DMS53 treated with DMSO at 0.1 percent for 48 hours (cell line): ENCODE data around the gene PPP2R3B.
"Not testable (repeated sequence)": the region's sequence is repeated elsewhere in the genome, so short reads cannot be mapped to it uniquely, and the experiment has no call there.

ENCODE experiments used
- DNase-seq: peaks from one replicate; lab custom pipeline; 2025; ENCODE audit not compliant: unreplicated experiment; lab: John Stamatoyannopoulos, UW

Gene PPP2R3B

DNA sequence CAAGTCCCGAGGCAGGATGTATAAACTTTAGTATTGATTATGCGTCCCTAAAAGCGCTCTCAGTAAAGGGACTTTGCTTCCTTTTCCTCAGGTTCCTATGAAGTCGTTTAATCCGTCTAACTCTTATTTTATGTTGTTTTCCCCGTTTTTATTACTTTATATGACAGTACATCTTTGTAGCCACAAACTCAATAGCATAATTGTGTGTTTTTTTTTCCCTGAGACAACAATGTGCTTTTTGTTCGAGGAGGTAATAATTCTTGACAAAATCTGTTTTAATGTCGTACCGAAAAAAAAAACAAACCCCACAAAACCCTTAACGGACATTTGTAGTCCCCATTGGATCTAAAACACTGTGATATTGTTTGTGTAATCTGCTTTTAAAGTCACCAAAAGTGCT, 17.9 kb upstream of the PPP2R3B start:
- no peak for DNase-seq

DNA sequence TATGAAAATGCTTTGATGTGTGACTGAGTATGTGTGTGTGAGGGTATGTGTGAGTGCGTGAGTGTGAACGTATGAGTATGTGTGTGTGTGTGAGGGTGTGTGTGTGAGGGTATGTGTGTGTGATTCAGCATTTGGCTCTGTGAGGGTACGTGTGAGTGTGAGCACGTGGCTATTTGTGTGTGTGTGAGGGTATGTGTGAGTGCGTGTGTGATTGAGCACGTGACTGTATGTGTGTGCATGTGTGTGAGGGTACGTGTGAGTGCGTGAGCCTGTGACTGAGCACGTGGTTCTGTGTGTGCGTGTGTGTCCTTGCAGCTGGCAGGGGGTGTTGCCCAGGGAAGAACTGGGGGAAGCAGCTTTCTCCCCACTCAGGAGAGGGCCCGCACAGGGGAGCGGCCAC, 16.1 kb upstream of the PPP2R3B start:
- DNase-seq: no peak

DNA sequence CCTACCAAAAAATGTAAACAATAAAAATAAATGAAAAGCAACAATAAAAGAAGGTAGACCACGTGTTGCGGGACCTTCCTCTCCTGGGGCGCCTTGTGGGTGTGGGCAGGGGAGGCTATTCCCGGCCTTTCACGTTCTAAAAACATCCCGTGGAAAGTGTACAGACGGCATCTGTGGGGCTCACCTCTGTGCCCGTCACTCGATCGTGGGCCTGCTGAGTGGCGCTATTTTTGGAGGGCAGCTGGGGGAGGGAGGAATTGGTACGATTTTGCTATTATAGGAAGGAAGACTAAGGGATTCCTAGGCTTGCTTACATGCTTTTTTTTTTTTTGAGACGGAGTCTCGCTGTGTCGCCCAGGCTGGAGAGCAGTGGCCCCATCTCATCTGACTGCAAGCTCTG, 13.6 kb upstream of the PPP2R3B start:
- no peak for DNase-seq

DNA sequence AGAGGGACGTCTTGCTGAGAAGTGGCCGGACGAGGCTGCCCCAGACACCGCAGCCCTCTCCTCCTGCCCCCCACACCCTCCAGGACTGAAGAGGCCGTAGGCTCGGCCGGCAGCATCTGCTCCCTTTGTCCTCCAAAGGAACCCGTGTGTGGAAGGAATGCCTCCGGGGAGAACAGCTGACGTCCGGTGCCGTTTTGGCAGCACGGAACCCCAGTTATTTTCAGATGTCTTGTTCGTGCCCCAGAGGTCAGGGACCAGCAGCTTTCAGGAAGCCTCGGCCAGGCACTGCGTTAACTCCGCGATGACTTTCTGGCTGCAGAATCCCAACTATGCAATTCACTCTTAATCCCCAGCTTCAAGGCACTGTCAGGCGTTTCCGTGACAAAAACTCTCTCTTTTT, 10.9 kb upstream of the PPP2R3B start:
- no peak for DNase-seq

DNA sequence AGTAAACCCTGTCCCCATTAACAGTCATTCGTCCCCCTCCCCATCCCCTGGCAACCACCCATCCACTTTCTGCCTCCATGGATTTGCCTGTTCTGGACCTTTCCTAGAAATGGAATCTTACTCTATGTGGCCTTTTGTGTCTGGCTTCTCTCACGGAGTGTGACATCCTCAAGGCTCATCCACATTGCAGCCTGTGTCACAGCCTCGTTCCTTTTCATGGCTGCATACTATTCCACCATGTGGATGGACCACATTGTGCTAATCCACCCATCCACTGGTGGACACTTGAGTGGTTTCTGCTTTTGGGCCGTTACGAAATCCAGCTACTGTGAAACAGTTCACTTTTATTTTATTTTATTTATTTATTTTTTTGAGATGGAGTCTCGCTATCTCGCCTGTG, 8.1 kb upstream of the PPP2R3B start:
- no peak for DNase-seq

DNA sequence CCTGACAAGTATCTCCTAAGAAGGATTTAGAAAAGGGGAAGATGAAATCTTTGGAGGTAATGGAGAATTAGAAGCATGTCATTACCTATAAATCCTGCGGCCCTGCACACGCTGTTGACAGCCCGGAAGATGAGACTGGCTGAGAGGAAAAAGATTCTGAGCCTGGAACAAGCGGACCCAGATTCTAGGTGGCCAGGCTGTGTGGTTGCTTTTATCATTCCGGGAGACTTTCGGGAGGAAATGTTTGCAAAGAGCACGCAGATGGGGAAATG, 5.8 kb upstream of the PPP2R3B start:
- no peak for DNase-seq

DNA sequence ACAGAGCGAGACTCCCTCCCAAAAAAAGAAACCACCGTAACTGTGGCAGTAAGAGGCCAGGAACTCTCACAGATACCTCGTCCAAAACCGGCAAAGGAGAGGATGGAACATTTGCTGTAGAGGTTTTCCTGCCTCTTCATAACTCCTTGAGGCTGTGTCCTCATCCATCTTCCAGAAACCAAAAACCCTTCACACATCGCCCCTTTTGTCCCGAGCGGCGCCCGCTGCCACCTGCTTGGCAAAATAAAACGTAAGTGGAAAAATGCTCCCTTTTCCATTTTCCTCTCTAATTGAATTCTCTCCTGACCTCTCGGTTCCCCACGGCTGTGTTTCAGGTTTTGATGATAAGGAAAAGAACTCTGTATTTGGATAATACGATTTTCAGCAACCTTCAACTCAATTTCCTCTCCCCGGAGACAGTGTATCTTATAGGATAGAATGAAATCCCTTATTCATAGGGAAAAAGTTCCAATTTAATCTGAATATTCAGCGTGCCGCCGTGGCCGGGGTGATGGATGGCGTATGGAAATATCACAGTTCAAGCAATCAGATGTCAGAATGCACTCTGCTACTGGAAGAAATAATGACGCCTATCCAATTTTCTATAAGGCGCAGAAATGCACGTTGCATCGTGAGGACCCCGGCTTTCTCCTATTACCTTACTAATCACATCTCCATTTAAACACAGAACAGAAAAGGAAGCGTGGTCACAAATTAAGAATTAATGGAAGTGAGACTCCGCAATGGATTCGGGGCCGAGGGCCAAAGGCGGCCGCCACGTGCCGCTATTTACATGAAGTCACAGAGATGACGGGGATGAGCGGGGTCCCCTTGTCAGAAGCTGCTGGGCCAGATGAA, 5.2 kb upstream of the PPP2R3B start:
- DNase-seq: no peak

DNA sequence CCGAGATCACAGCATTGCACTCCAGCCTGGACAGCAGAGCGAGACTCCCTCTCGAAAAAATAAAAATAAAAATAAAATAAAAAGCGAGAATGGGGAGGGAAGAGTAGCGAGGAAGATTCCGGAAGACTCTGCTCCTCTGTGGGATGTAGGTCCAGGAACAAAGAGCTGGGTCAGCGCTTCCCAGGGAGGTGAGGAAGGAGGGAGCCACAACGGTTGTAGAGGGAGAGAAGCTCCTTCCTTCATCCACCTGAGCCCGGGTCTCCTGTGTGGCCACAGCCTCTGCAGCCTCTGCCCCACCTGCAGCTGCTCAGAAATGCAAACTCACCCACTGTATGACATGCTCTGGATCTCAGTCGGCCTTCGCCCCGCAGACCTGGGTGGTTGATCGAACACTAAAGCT, 3.8 kb upstream of the PPP2R3B start:
- no peak for DNase-seq

DNA sequence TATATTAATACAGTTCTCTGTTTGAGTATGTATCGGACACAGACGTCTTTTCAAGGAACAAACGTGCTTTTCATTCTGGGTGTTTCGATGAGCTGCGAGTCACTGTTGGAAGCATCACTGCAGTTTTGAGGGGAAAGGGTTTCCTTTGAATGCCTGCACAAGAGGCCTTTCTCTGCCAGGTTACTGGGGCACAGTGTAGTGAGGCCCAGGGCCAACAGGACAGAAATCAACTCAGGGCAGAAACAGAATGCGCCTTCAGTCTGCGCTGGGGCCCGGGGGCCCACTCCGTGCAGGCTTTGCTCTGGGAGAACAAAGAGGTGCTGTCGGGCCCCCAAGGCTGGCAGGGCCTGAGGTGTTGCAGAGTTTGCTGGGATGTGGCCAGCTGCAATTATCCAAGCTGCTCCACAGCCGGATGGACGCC, 2.3 kb upstream of the PPP2R3B start:
- DNase-seq: no peak

DNA sequence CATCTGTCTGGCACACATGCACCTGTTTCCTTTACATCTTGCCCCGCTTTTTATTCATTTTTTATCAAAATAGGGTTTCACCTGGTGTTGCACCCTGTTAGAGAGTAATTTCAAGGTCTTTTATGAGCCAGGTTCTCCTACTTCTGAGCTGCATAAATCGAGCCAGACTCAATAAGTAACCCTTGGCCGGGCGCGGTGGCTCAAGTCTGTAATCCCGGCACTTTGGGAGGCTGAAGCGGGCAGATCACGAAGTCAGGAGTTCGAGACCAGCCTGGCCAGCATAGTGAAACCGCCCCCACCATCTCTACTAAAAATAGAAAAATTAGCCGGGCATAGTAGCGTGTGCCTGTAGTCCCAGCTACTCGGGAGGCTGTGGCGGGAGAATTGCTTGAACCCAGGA, 1.0 kb upstream of the PPP2R3B start:
- DNase-seq: no peak

DNA sequence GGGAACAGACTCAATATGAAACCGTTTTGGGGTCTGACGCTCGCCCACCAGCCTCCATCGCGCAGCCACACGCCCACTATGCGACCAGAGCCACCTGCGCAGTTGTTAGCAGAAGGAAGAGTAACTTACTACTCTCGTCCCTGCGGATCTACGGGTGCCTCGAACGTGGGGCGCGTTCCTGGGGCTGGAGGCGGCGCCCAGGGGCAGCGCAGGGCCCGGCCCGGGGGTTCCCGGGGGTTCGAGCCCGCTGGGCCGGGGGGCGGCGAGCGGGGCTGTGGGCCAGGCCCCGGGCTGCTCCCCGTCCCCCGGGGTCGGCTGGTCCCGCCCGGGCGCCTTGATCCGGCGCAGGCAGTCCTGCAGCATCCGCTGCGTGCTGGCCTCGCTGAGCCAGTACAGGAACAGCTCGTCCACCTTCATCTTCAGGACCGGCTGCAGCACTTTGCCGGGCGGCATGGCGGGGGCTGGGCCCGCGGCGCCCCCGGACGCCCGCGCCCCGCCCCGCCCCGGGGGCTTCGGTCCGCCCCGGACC, 404 bp downstream of the PPP2R3B start:
- DNase-seq: no peak

DNA sequence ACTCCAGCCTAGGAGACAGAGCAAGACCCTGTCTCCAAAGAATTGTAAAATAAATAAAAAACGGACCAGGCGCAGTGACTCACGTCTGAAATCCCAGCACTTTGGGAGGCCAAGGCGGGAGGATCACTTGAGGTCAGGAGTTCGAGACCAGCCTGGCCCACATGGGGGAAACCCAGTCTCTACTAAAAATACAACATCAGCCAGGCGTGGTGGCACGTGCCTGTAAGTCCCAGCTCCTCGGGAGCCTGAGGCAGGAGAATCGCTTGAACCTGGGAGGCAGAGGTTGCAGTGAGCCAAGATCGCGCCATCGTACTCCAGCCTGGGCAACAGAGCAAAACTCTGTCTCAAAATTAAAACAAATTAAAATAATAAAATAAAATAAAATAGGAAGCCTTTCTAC, 971 bp downstream of the PPP2R3B start:
- not testable (repeated sequence) for DNase-seq

DNA sequence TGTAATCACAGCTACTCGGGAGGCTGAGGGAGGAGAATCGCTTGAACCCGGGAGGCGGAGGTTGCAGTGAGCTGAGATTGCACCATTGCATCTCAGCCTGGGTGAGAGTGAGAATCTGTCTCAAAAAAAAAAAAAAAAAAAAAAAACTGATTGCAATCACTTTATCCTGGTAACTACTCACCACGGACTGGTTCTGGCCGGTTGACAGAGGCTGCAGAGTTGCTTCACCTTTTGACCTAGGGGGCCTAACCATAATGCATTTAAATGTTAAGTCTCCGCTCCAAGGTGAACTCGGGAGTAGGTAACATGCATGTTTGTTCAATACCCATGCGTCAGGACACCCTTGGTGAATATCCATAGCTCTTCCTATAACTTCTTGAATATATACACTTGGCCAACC, 1.8 kb downstream of the PPP2R3B start:
- no peak for DNase-seq

DNA sequence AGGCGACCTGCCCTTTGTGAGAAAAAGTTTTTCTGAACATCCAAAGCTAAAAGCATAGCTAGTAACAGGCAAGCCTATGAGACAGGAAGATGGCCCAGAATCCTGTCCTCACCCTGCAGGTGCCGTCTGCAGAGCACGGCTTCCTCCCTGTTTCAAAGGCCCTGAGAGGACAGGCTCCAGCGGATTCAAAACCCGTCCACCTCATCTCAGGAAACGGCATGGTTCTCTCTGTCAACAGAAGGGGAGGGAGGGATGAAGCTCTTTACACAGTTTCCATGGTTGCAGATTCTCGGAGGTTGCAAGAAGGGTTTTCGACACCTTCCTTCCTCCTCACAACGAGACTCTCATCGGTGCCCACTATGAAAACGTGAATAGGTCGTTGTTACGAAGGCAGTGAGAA, 8.3 kb downstream of the PPP2R3B start:
- no peak for DNase-seq

DNA sequence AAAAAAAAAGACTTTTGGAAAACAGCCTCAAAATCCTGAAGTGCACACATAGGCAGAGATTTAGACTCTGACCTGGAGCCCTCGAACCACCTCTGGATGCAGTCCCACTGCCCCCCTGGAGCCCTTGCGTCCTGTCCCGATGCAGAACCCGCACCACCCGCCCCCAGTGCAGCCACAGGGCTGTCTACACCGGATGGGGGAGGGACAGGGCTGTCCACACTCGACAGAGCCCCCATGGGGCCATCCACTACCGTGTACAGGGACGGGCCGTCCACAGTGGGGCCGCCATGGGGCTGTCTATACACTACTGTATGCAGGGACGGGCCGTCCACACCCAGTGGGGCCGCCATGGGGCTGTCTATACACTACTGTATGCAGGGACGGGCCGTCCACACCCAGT, 10.5 kb downstream of the PPP2R3B start:
- DNase-seq: not testable (repeated sequence)

DNA sequence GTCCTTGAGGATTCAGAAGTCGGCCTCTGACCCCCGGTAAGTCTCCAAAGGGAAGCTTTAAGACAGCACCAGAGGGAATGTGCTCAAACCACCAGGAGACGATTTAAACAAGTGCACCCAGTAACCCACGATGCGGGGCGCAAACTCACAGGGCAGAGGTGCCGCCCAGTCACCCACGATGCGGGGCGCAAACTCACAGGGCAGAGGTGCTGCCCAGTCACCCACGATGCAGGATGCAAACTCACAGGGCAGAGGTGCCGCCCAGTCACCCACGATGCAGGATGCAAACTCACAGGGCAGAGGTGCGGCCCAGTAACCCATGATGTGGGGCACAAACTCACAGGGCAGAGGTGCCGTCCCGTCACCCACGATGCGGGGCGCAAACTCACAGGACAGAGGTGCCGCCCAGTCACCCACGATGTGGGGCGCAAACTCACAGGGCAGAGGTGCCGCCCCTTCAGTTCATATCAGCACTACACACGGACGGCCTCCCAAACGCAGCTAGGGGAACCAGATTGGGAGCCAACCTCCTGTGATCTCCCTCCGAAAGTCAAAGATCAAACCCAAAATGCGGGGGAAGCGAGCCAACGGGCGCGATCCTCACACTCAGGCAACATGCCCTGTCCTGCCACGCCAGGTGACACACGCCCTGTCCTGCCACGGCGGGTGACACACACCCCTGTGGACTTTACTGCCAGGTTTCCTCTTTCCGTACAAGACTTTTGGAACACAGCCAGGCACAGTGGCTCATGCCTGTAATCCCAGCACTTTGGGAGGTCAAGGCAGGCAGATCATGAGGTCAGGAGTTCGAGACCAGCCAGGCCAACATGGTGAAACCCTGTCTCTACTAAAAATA, 11.3 kb downstream of the PPP2R3B start:
- DNase-seq: no peak

DNA sequence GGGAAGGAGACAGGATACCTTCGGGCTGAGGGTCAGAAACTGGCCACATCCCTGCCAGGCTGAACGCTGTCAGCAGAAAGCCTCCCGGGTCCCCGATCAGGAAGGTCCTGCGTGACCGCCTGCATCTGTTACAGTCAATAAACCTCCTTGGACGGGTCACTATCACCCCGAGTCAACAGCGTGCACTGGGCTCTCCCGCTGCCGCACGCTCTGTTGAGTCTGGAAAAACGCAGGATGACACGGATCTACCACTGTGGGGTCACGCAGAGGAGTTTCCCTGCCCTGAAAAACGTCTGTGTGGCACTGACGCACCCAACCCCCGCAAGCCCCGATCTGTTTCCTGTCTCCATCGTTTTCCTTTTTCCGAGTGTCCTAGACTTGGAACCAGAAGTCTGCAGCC, 12.1 kb downstream of the PPP2R3B start:
- no peak for DNase-seq

DNA sequence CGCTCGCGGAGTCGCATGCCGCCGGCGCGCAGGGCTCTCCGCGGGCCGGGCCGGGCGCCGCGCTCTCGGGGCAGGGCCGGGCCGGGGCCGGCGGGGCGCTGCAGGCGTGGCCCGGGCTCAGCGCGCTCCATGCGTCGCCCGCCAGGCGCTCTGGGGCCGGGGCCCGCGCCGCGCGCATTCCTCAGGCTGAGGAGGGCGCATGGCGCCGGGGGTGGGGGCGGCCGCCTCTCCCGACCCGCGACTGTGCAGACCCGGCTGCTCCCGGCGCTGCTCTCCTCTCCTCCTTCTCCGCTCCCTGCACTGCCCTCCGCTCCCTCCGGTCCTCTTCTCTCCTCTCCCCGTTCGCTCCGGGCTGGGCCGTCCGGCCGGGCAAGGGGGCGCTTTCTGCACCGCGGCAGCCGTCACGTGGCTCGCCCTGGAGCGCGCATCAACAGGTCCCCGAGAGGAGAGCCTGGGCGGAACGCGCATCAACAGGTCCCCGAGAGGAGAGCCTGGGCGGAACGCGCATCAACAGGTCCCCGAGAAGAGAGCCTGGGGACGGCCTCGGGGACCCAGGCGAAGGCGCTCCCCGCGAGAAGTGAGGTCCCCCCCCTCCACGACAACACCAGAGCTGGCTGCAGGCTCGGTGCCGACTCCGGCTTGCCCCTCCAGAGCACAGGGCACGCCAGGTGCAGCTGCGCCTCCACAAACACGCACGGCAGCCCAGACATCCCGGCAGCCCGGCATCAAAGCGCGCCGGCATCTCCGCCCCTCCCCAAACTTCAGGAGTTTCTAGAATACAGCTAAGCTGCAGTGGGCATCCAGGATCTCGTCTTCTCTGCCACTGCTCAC, 12.9 kb downstream of the PPP2R3B start:
- DNase-seq: no peak

DNA sequence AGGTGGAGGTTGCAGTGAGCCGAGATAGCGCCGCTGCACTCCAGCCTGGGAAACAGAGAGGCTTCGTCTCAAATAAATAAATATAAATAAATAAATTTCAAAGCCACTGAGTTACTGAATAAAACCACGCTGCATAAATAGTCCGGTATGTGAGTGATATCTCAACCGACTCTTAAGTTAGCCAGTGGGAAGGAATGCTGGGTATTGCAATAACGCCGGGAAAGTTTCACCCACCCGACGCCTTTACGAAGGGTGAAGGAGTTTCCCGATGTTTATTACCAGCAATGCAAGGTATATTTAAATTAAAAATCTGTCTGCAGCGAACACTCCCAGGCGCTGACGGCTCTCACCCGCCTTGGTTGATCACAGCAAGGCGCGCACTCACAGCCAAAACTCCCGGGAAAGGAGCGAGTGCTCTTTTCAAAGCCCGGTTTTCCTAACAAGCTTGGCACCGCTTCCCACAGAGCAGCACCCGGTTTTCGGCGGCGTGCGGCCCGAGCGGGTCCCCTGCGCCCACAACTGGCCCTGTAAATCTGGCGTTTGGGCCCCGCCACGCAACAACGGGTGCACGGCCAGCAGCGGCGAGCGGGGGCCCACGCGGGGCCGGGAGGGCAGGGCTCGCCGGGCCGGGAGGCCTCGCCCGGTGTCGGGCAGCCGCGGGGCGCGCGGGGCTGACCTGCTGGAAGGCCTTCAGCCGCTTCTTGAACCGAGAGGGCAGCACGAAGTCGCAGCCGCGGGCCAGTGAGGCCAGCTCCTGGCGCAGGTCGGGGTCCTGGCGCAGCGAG, 13.7 kb downstream of the PPP2R3B start:
- no peak for DNase-seq

DNA sequence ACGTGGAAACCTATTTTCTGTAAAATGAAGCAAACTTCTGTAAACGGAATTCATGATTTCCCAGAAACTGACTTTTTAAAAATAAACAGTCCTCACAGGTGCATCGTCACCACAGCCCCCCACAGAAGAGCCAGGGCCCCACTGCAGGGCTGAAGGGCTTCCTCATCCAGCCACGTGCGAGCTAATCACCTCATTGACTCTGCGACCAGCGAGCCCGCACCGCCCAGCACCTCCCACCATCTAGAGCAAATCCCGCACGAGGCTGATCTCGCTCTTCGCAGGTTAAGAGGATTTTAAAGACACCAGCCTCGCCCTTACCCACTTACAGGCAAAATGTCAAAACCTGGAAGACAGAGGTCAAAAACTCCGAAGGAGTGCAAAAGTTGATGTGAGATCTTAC, 14.8 kb downstream of the PPP2R3B start:
- no peak for DNase-seq
